CD4-positive, alpha-beta T cell (primary cell): ENCODE results near the gene SELPLG. TPM values are rescaled to one million over a fixed set of nuclear protein-coding genes. Genes with fewer than 3 reads are reported as not detected.

ENCODE experiments used
- ATAC-seq: fragments of 200-7000 bp; cut with Tn5 transposase; one replicate; pipeline ENCODE4 v1.10.0; 2022; ENCODE audit warnings: mild to moderate bottlenecking; ENCODE audit not compliant: poor library complexity
- CTCF ChIA-PET: fragments of 350-600 bp; sonication (Branson Sonifier 250); formaldehyde crosslinking; loops from one replicate; lab custom pipeline; 2021; ENCODE audit warnings: antibody characterized with exemption, inconsistent platforms; lab: Charles Lee
- POLR2A ChIA-PET: fragments of 350-600 bp; sonication (Branson Sonifier 250); formaldehyde crosslinking; loops from one replicate; lab custom pipeline; 2021; ENCODE audit warnings: antibody characterized with exemption, inconsistent platforms; lab: Charles Lee
- DNase-seq, 14 experiments: peaks; one replicate each; pipeline ENCODE4 v3.0.0-alpha.2; 2013 to 2020; ENCODE audit warnings: mixed read lengths in 2 of 14
- H3K27ac ChIP-seq, 2 donors: one replicate each; pipeline versions ENCODE4 v1.5.1 to v1.7.0; 2013; ENCODE audit warnings: low read length in 2 of 2, low read depth in 1 of 2, mild to moderate bottlenecking in 1 of 2
- H3K27me3 ChIP-seq, 2 experiments: 1 replicate in 1 of 2; 2 replicates in 1 of 2; pipeline versions ENCODE4 v1.6.1 to v1.7.0; 2013; ENCODE audit warnings: low read length in 2 of 2, control low read depth in 1 of 2, mild to moderate bottlenecking in 1 of 2, moderate library complexity in 1 of 2; ENCODE audit not compliant: insufficient read depth in 2 of 2, control insufficient read depth in 1 of 2
- H3K36me3 ChIP-seq: one replicate; pipeline ENCODE4 v1.6.1; 2013; ENCODE audit warnings: low read length, control low read depth; ENCODE audit not compliant: insufficient read depth
- H3K4me1 ChIP-seq: one replicate; pipeline ENCODE4 v1.6.1; 2013; ENCODE audit warnings: low read length, control low read depth; ENCODE audit not compliant: insufficient read depth
- H3K4me3 ChIP-seq: one replicate; pipeline ENCODE4 v1.5.1; 2013; ENCODE audit warnings: mild to moderate bottlenecking, low read length, moderate library complexity
- H3K9me3 ChIP-seq, 2 experiments: 1 replicate in 1 of 2; 2 replicates in 1 of 2; pipeline versions ENCODE4 v1.6.1 to v1.7.0; 2013; ENCODE audit warnings: low read length in 2 of 2, mild to moderate bottlenecking in 2 of 2, control low read depth in 1 of 2, moderate library complexity in 1 of 2; ENCODE audit not compliant: control insufficient read depth in 1 of 2, insufficient read depth in 1 of 2
- H3K27ac Mint-ChIP-seq: one replicate; pipeline ENCODE4 v1.8.0; 2020; ENCODE audit warnings: mixed read lengths
- H3K27me3 Mint-ChIP-seq: one replicate; pipeline ENCODE4 v1.8.0; 2021; ENCODE audit warnings: mixed read lengths
- H3K36me3 Mint-ChIP-seq: one replicate; pipeline ENCODE4 v1.8.0; 2021; ENCODE audit warnings: low read depth, mixed read lengths
- H3K4me1 Mint-ChIP-seq: one replicate; pipeline ENCODE4 v1.8.0; 2021; ENCODE audit warnings: low read depth, mixed read lengths
- H3K4me3 Mint-ChIP-seq: one replicate; pipeline ENCODE4 v1.8.0; 2020; ENCODE audit warnings: mild to moderate bottlenecking, mixed read lengths
- H3K9me3 Mint-ChIP-seq: one replicate; pipeline ENCODE4 v1.8.0; 2020; ENCODE audit warnings: mixed read lengths
- CTCF ChIP-seq: fragments of 200-600 bp; IDR thresholded peaks from one replicate; pipeline ENCODE4 v1.8.0; 2022; ENCODE audit warnings: antibody characterized with exemption, mild to moderate bottlenecking
- intact Hi-C, 2 experiments: fragments of 100-400 bp; cut with DNase I in 1 of 2; cut with micrococcal nuclease in 1 of 2; formaldehyde crosslinking; loops; one replicate each; pipeline versions ENCODE4 v1.15.1 to v1.9.0; 2023 to 2025; cut with DNase I, micrococcal nuclease
- total RNA-seq, 174 experiments: library from RNA in 2 of 174; stranded (reverse) in 2 of 174; gene quantifications; one replicate each; pipeline ENCODE4 v1.2.3 and lab custom pipeline; 2021 to 2026

SELPLG gene
- total RNA-seq, 2 experiments from 2014 or later = 25.7 to 27.8 TPM

DNA sequence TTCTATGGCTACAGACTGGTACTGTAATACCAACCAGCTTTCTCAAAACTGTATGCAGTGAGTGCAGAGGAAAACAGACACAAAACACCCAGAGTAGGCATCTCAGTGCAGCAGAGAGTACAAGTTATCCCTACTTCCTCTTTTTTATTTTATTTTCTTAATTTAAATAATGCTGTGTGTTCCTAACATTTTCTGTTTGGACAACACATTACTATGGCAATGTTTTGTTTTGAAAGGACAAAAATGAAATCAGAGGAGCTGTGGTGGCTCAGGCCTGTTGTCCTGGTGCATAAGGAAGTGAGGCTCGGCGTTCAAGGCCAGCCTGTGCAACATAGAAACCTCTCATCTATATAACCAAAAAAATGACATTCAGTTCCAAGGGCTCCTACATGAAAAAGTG, 33.7 kb upstream of the SELPLG start:
- ChIA-PET POLR2A (interaction anchor here (0.6 to 1.3 kb wide), 2 partner anchors 49 to 181 kb away, joined by 4 to 5 read pairs; no protein-coding TSS in a partner anchor), CTCF (interaction anchor here (2.6 to 10.9 kb wide), 2 partner anchors 49 to 135 kb away, joined by 9 to 129 read pairs; no protein-coding TSS in a partner anchor)
- no peak overlapping the region for H3K4me3 ChIP-seq
- no peak for ATAC-seq
- TF ChIP-seq CTCF = no peak
- no peak overlapping the region for H3K27ac ChIP-seq
- Mint-ChIP-seq H3K4me3 (no peak overlapping the region), H3K27me3 (no peaks in the 10 kb centered on the region), H3K36me3 (no peaks in the 10 kb centered on the region), H3K4me1 (peaks cover 7% of the 10 kb centered on the region), H3K27ac (no peak overlapping the region), H3K9me3 (no peaks in the 10 kb centered on the region)
- no peaks in the 10 kb centered on the region for H3K27me3 ChIP-seq
- intact Hi-C loops = loop anchor here in 1 of 2 experiments (2.0 to 5.0 kb wide), 3 partner anchors 65 to 425 kb away; partner anchors contain the start of genes ALKBH2 and CORO1C
- H3K9me3 ChIP-seq = no peaks in the 10 kb centered on the region
- no peaks in the 10 kb centered on the region for H3K36me3 ChIP-seq
- peak in 2 of 14 experiments; percentile 29 to 50 for DNase-seq
- peaks cover 6% of the 10 kb centered on the region for H3K4me1 ChIP-seq

DNA sequence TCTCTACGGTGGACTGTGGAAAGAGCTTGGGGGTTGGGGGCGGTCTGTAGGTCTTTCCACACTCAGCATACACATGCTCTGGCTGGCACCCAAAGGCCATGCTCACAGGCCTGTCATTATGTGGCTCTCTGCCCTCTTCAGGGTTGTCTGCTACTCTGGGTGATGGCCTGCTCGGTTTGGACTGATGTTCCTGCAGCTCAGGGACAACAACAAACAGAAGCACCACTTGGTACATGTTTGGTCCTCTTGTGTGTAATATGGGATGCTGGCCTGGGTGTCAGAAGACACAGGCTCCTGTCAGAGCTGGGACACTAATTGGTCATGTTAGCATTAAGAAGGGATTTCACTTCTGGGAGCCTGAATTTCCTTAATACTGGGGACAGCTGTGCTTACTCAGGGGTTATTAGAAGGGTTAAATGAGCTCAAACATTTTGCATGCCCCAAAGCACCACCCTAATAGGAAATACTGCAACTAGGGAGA, 32.7 kb upstream of the SELPLG start:
- Mint-ChIP-seq H3K4me1 (peaks cover 7% of the 10 kb centered on the region), H3K27ac (no peak overlapping the region), H3K4me3 (no peak overlapping the region), H3K36me3 (no peaks in the 10 kb centered on the region), H3K27me3 (no peaks in the 10 kb centered on the region), H3K9me3 (no peaks in the 10 kb centered on the region)
- intact Hi-C loops = loop anchor here in 1 of 2 experiments (2.0 to 5.0 kb wide), 3 partner anchors 66 to 426 kb away; partner anchors contain the start of genes ALKBH2 and CORO1C
- ChIA-PET CTCF (interaction anchor here (2.6 to 10.9 kb wide), 2 partner anchors 48 to 136 kb away, joined by 9 to 129 read pairs; no protein-coding TSS in a partner anchor), POLR2A (interaction anchor here (0.6 to 1.3 kb wide), 2 partner anchors 24 to 48 kb away, joined by 3 to 5 read pairs; no protein-coding TSS in a partner anchor)
- no peak for TF ChIP-seq CTCF
- Histone ChIP-seq H3K4me1 (peaks cover 6% of the 10 kb centered on the region), H3K4me3 (no peak overlapping the region), H3K9me3 (no peaks in the 10 kb centered on the region), H3K36me3 (no peaks in the 10 kb centered on the region), H3K27ac (no peak overlapping the region), H3K27me3 (no peaks in the 10 kb centered on the region)
- DNase-seq (no peak), ATAC-seq (no peak)

DNA sequence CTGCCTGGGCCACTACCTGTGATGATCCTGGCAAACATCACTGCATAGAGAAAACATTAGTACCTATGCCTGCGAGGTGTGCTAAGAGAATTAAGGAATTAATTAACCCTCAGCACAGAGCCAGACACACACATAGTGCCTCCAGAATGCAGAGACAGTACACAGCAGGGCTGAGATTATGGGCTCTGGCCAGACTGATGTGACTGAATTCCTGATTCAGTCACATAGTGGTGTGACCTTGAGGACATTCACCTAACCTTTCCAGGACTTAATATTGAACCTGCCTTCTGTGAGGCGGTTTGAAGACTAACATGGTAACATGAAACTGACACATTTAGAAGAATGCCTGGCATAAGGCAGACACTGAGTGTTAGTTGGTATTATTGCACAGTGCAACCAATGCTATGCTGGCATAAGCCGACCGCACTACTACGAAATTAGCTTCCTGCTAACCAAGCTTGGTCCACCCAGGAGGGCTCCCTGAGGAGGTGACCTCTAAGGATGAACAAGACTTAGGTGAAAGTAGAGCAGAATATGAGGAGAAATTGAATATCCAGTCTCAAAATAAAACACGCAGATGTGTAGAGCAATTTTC, 32.0 kb upstream of the SELPLG start:
- Mint-ChIP-seq H3K9me3 (no peaks in the 10 kb centered on the region), H3K27me3 (no peaks in the 10 kb centered on the region), H3K36me3 (no peaks in the 10 kb centered on the region), H3K4me3 (no peak overlapping the region), H3K27ac (no peak overlapping the region), H3K4me1 (peaks cover 7% of the 10 kb centered on the region)
- Histone ChIP-seq H3K36me3 (no peaks in the 10 kb centered on the region), H3K4me3 (no peak overlapping the region), H3K9me3 (no peaks in the 10 kb centered on the region), H3K27ac (no peak overlapping the region), H3K27me3 (no peaks in the 10 kb centered on the region), H3K4me1 (peaks cover 6% of the 10 kb centered on the region)
- POLR2A ChIA-PET = interaction anchor here (1.1 to 2.5 kb wide), 4 partner anchors 32 to 192 kb away, joined by 4 to 18 read pairs (median 14); partner anchors contain the start of genes SELPLG and SSH1
- CTCF ChIA-PET = interaction anchor here (0.9 to 10.9 kb wide), 8 partner anchors 19 to 285 kb away, joined by 3 to 129 read pairs (median 10); partner anchors contain the start of gene SELPLG
- TF ChIP-seq CTCF = no peak
- ATAC-seq (no peak), DNase-seq (no peak)
- intact Hi-C loops = loop anchor here (1.0 to 5.0 kb wide), 5 partner anchors 33 to 427 kb away; partner anchors contain the start of genes ALKBH2 (in 1 of the 2), CORO1C (in 1 of the 2) and SELPLG (in 1 of the 2)
